Measurements from ENCODE around the gene RNASE13. TPM values are rescaled to one million over a fixed set of nuclear protein-coding genes. Genes with fewer than 3 reads are reported as not detected.

The RNASE13 gene, protein sequence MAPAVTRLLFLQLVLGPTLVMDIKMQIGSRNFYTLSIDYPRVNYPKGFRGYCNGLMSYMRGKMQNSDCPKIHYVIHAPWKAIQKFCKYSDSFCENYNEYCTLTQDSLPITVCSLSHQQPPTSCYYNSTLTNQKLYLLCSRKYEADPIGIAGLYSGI
- not detected for polyA plus RNA-seq (2012; ENCODE audit: insufficient read length, low read depth)

DNA sequence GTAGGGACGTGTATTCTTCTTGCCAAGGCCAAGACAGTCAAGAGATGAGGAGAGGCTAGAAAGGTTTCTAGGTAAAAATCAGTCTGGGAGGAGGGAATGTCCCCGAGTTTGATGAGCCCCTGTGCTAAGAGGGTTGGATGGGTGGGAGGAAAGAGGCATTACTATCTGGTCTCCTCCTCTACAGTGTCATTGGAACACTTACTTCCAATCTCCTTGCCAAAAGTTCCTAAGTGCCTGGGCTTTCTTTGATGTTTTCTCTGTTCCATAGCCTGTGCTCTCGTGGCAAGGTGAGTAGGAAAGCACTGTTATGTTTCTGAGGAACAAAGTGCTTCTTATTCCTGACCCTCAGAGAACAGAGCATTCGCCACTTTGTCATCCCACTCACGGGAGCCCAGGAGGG lies at the start of gene RNASE13:
Gene RNASE13, minus strand, starts transcription at position 101 of the 400 bp plus-strand sequence. CDS start 519 bp downstream, outside the sequence.
- TF ChIP-seq SIN3A (IDR thresholded peaks at IDR 0.05; ENCODE audit: borderline replicate concordance, insufficient read depth, low read length) (no peak), REST (IDR thresholded peaks at IDR 0.05; ENCODE audit: insufficient read depth in 1 of 2, low read depth in 2 of 2, low read length in 2 of 2) (no peak), POLR2AphosphoS5 (IDR thresholded peaks at IDR 0.05; ENCODE audit: low read depth, low read length) (no peak), TAF1 (IDR thresholded peaks at IDR 0.05; ENCODE audit: borderline replicate concordance, insufficient read depth, low read length) (no peak)

DNA sequence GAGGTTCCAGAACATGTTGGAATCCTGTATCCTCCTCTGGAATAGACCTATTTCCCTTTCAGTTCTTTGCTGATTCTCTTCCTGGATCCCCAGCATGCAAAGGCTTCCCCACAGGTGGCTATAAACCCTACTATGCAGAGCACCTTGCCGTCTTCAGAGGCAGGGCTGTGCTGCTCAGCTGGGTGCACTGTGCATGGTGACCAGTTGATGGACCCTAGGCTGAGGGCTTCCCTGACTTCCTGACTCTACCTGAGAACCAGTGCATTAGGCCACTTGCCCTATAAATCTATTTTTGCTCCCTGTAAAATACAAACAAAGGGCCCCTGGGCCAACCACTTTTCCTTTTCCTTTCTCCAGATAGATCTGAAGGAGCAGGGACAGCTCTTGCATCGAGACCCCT lies 49.8 kb upstream of the RNASE13 start:
- no peak for TF ChIP-seq TAF1 (IDR thresholded peaks at IDR 0.05; ENCODE audit: borderline replicate concordance, insufficient read depth, low read length)
- no peak for TF ChIP-seq SIN3A (IDR thresholded peaks at IDR 0.05; ENCODE audit: borderline replicate concordance, insufficient read depth, low read length)
- no peak for TF ChIP-seq REST (IDR thresholded peaks at IDR 0.05; ENCODE audit: insufficient read depth in 1 of 2, low read depth in 2 of 2, low read length in 2 of 2)
- no peak for TF ChIP-seq POLR2AphosphoS5 (IDR thresholded peaks at IDR 0.05; ENCODE audit: low read depth, low read length)
- TF ChIP-seq FOXP2 (optimal IDR thresholded peaks at IDR 0.05; ENCODE audit: borderline replicate concordance, extremely low read depth, extremely low read length, insufficient read depth): no peak

DNA sequence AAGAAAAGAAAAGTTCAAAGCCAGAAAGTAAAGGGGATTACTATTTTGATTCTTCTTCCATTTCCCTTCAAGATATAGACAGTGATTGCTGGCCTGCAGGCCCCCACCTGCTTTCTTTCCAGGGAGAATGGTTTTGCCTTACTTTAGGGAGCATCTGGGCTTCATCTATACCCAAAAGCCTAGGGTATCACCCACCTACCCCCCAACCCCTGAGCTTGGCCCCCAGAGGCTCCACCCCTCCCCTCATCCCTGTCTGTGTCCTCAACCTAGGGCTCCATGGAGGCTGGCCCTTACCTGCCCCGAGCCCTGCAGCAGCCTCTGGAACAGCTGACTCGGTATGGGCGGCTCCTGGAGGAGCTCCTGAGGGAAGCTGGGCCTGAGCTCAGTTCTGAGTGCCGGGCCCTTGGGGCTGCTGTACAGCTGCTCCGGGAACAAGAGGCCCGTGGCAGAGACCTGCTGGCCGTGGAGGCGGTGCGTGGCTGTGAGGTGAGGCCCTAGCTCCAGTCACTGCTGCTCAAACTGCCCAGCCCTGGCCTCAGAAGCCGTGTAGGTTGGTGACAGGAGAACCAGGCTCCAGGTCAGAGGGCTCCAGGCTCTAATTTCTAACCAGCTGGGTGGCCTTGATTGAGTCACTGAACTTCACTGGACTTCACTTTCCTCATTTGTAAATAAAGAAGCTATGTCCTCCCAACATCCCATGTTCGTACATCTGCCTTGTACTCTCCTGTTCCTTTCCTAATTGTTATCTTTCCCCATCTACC lies 49.1 kb upstream of the RNASE13 start:
- TF ChIP-seq FOXP2 (optimal IDR thresholded peaks at IDR 0.05; ENCODE audit: borderline replicate concordance, extremely low read depth, extremely low read length, insufficient read depth) (no peak), TAF1 (IDR thresholded peaks at IDR 0.05; ENCODE audit: borderline replicate concordance, insufficient read depth, low read length) (no peak), REST (IDR thresholded peaks at IDR 0.05; ENCODE audit: insufficient read depth in 1 of 2, low read depth in 2 of 2, low read length in 2 of 2) (no peak), SIN3A (IDR thresholded peaks at IDR 0.05; ENCODE audit: borderline replicate concordance, insufficient read depth, low read length) (no peak), POLR2AphosphoS5 (IDR thresholded peaks at IDR 0.05; ENCODE audit: low read depth, low read length) (no peak)

GRCh38 chr14:21081521-21082142 lies 47.0 kb upstream of the RNASE13 start:
- no peak for TF ChIP-seq REST (IDR thresholded peaks at IDR 0.05; ENCODE audit: insufficient read depth in 1 of 2, low read depth in 2 of 2, low read length in 2 of 2)
- no peak for TF ChIP-seq FOXP2 (optimal IDR thresholded peaks at IDR 0.05; ENCODE audit: borderline replicate concordance, extremely low read depth, extremely low read length, insufficient read depth)

Data from PFSK-1 (cell line).